Fibroblast of skin of right biceps (primary cell): ENCODE data around the gene UNC13B.
A peak's percentile ranks its signal among the peaks of the same experiment; 100 is the strongest.

Experiments
- DNase-seq: peaks from one replicate; pipeline ENCODE4 v3.0.0-alpha.2; 2013

UNC13B gene

DNA sequence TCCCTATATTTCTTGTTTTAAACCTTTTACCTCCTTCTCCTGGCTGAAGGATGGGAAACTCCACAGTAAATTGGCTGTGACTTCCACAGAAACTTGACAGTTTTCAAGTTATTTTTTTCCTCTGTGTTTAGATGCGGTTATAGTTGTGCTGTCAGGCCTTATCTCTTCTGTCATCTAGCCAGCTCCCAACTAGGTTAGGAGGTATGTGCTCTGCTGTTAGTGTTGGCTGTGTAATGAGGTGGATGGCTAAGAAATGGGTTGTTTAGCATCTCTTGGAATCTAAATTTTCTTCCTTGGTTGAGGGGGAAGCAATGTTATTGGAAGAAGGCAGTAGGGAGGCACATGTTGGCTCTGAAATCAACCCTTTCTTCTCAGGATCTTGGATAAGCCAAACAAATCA, 178.2 kb downstream of the UNC13B start:
- peak; percentile 70 for DNase-seq

DNA sequence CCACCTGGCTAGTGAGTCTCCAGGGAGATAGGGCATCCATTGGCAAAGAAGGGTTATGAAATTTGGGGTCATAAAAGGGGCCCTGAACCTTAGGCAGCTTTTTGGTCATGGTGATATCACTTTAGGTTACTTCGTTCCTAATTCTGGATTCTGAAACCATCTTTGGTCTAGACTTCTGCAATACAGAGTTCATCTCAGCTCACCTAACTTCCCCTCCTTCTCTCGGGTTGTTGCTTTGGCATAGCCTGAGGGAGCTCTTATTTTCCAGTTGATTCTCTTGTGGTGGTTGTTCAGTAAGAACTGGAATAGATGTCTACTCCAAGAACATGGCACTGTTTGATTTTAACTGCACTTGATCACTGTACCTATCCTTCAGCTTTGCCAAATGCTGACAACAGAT, 179.2 kb downstream of the UNC13B start:
- no peak for DNase-seq

DNA sequence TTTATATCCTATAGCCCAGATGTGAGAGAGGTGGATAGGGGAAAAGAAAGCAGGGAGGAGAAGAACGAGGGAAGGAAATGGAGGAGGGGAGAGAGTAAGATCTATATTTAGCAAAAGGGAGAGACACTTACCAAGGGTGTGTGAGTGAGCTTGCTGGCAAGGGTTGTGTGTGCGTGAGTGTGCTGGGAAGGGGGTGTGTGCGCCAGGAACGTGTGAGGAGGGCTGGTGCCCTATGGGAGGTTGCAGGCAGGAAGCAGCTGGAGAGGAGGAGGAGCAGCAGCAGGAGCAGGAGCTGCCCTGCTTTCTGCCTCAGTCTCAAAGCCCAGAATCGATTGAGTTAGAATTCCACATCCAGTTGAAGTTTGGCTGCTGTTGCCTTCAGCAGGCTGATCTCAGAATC, 179.8 kb downstream of the UNC13B start:
- DNase-seq, result peak; percentile 87

DNA sequence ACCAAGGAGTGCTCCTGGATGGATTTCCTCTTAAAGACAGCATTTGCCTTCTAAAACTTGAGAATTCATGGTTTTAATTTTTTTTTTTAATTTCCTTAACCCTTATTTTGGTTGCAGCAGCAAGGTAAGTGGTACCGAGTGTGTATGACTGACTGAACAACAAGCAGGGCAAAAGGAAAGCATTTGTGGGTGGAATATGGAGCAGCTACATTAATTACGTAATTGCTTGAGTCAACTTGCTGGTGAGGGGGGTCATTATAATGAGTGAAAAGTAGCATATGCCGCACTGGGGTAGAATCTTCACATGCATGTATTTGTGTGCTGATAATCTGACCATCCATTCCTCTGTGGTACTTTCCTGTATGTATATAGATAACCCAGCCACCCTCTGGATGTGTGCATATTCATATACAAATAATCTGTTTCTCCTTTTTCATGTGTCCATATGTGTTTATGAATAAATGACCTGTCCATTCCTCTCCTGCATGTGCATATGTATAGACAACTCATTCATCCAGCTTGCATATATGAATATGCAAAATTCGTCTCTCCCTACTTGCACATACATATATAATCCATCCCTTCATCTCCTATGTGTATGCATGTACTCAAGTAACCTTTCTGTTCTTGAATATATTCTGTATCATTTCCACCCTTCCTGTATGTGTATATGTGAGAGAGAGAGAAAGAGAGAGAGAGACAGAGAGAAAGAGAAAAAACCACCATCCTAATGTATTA, 180.6 kb downstream of the UNC13B start:
- peak; percentile 27 for DNase-seq

DNA sequence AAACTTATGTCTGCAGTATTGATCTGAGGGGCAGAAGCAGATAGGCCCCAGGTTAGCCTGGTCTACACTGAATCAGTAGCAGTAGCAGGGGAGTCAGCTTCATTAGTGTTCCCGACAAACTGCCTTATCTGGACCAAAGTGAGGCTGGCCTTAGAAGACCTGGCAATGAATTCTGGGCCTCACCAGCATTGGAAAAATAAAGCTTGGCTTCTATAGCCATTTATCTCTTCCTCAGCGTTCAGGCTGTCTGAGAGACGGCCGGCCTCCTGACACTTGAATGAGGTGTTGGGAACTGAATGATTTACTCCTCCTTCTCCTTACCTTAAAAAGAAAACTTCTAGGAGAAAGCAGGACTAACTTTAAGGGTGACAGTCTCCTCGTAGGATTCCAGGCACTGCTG, 186.3 kb downstream of the UNC13B start:
- no peak for DNase-seq

DNA sequence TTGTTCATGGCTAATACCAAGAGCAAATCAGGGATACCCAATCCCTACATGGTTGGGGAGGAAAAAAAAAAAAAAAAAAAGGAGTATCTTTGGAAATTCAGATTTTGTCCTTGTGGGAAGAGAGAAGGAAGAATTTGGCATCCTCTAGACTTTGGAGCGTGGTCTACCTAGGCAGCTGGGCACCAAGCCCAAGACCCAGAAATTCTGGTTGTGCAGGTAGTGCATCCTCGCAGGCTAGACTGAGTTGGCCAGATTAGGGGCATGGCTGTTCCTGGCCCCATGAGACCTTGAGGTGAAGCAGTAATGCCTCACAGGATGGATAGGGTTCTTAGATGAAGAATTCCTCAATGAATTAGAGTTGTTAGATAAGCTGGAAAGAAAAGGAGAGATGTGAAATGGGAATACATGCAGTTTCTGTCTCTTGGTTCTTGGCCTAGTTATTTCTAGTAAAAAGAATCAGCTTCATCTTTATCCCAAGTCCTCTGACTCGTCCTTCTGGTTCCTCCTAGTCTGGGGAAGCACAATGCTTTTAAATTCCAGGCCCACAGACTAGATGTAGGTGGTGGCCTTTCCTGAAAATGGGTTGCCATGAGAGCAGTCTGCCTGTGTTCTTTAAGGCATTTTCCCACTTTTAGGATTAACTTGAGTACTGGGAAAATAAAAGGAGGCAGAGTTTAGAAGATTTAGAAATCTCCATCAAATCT, 187.6 kb downstream of the UNC13B start:
- peak; percentile 38 for DNase-seq

DNA sequence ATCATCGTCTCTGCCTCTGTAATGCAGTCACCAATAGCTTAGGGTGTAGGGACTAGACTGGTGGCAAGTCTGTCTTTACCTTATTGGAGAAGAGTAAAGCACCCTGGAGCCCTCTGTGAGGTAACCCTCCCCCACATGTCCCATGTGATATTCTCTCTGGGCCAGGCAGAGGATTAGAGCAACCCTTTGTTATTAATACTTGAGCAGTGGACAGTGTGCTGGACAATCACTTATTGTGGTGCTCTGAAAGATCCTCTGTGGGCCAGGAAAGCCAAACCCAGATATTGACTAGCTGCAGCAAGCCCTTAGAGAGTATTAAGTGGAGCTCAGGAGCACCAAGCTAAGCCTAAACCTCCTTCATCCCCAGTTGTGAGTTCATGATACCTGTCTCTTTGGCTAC, 188.4 kb downstream of the UNC13B start:
- no peak for DNase-seq

DNA sequence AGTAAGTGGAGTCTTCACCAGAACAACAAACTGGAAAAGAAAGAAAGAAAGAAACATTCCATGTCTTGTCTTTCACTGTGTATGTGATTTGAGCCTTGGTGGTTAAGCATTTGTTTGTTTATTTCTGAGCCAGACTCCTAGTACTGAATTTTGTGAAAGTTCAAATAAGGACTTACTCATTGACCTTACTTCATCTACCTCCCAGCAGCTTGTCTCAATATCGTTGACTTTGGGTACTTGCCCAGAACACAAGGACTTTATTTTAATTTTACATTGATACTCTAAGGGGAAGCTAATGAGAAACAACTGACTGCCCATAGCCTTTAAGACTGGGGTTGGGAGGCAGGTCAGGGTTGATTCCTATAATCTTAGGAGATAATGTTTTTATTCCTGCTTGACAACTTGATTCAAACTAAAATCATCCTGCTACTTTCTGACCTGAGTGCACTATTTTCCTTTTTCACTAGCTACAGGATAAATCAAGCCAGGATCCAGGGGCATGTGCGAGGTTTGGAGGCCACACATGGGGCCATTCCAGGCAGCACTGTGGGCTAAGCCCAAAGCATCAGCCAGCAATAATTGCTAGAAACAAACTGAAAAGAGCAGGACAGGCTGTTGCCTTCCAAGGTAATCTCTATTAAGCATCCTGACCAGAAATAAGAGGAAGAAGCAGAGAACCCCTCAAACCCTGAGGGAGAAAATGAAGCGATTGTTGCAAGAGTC, 189.2 kb downstream of the UNC13B start:
- DNase-seq, result peak; percentile 72

DNA sequence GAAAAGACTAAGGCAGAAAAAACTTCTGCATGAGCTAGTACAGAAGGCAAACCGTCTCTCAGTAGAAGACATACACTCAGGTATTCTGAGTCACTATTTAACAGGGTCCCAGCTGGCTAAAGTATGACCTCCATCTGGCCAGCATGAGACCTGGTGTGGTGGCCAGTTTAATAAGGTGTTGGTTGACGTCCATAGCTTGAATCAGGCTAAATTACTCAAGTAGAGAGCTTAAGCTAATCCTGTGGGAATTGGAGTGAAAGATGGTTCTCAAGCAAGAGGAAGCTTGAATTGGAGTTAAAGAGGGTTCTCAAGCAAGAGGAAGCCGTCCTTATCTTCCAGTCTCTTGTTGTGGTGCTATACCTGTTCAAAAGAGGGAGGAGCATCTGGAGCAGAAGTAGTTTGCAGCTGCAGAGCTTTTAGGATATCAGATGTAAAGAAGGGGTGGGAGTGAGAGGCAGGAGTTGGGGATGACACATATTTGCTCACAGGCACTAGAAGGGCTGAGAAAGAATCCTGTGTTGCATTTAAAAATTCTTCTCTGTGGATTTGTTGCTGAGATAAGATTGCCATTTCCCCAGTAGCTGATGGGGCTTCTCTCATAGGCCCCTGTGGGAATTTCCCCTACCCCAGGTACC, 192.0 kb downstream of the UNC13B start:
- DNase-seq, result no peak

DNA sequence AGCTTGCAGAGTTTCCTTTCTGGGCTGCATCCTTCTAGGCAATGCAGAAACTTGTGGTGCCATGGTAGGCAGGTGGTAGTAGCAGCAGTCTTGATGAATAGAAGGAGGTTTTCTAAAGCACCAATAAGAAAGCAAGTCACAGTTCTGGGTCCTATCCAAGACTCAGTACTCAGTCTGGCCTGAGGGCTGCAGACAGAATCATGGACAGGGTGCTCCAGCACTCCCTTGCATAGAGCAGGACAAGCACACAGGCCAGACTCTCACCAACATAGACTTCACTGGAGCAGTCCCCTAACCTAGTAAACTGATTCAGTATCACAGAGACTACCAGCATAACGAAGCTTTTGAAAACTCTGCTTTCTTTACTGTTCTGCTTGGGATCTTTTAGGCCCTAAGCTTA, 194.1 kb downstream of the UNC13B start:
- no peak for DNase-seq

DNA sequence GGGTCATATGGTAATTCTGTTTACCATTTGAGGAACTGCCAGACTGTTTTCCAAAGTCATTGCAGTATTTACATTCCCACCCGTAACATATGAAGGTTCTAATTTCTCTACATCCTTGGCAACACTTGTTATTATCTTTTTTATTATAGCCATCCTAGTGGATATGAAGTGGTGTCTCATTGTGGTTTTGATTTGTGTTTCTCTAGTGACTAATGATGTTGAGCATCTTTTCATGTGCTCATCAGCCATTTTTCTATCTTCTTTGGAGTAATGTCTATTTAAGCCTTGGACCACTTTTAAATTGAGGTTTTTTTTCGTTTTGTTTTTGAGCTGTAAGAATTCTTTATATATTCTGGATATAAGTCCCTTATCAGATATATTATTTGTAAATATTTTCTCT, 195.3 kb downstream of the UNC13B start:
- peak; percentile 54 for DNase-seq

DNA sequence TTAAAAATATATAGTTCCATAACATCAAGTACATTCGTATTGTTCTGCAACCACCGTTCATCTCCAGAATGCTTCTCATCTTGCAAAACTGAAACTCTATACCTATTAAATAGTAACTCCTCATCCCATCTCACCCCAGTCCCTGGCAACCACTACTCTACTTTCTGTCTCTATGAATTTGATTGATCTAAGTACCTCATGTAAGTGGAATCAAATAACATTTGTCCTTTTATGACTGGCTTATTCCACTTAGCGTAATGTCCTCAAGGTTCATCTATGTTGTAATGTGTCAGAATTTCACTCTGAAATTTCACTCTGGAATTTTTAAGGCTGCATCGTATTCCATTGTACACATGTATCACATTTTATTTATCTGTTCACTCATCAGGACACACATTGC, 196.0 kb downstream of the UNC13B start:
- no peak for DNase-seq

DNA sequence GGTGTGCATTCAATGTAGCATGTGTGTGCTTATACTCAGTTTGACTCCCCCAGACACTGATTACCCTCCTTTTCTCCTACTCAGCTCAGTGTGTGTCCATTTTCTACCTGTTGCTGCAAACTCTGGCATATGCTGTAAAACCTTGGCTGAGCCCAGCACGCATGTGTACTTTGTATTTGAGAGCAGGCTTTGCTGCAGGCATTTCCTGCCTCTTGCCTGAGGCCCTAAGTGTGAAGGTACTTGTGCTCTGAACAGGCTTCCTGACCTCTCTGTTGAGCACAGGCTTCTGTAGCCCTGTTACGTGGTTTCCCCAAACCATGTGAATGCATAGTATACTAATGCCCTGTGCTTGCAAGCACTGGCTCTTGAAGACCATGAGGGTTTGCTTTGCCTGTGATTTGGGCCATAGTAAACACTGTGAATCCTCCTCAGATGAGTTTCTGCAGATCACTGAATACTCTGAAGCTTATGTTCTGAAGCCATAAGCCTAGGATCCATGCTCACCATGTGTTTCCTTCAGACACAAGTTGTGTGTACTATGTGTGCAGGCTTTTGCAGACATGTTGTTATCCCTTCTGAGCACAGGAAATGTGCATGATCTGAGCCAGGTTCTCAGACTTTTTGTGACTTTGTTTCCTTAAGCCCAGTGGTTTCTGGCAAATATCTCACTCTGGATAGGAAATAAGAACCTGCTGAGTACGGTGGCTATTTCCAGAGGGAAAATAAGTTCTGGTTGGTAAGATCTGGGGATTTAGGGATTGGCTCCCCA, 203.2 kb downstream of the UNC13B start:
- DNase-seq, result no peak

DNA sequence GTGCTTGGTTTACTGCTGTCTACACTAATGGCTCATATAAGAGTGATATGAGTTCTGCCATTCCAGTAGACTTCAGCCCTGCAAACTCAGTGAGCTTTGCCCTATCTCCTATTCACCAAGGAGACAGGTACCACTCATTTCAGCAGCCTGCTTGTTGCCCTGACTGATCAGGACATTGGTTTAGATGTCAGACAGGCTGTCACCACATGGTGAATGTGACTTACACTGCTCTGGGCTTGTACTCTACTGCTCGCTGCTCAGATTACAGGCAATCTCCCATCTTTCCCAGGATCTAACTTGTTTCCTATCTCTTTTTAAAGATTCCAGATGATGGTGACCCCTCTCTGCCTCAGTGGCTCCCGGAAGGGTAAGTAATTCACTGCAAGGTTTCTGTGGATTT, 204.8 kb downstream of the UNC13B start:
- DNase-seq, result no peak

DNA sequence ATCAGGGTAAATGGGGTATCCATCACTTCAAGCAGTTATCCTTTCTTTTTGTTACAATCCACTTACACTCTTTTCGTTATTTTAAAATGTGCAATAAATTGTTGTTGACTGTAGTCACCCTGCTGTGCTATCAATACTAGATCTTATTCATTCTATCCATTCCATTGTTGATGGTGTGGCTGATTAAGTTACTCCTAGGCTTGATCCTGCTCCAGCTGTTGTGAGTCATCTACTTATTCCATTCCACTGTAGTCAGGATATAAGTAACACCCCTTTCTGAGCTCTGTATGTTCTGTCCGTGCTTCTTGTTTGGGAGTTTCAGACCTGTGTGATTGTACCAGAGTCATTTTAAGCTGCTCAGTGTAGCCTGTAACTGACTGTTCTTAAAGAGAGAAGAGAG, 205.6 kb downstream of the UNC13B start:
- DNase-seq, result peak; percentile 96

DNA sequence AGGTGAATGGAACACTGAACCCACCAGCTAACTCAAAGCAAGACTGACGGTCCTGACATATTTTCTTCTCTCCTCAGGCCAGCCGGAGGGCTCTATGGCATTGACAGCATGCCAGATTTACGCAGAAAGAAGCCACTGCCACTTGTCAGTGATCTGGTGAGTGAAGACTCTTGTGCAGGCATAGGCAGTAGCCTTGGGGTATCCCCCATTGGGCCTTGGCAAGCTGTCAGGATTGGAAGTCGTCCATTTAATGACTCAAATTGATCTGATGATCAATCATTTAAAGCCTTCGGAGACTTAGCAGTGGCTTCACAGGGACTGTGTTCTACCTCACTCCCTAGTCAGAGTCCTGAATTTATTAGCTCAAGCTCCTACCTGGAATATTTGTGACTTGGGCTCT, 208.4 kb downstream of the UNC13B start:
- no peak for DNase-seq

DNA sequence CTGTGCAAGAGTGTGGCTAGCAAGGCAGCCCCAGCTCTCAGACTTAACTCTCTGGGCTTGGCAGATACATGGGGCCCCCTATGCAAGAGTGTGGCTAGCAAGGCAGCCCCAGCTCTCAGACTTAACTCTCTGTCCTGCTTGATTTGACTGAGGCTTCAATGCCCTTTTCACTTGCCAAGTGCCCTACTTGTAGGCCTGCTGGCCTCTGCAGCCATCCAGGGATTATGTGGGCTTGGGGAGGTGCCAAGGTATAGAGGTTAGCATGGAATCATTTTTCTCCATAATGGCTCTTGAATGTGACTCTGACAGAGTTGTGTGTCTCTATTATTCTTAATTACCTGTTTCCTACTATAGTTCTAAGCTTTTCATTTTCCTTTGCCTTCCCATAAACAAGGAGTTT, 212.6 kb downstream of the UNC13B start:
- no peak for DNase-seq

DNA sequence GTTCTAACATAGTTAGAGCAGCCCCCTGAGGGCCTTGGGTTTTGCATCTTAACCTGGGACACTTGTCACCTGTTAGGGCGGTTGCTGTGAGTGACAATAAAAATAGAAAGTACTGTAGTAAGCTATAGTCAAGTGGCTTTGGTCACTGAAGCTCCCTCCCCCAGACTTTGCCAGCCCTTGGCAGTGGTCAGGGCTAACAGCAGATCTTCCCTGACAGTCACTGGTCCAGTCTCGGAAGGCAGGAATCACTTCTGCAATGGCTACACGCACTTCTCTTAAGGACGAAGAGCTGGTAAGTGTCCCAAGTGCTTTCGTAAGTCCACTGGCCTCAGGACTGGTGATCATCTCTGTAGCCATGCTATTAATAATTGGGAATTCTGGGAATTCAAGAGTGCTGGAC, 213.1 kb downstream of the UNC13B start:
- DNase-seq, result no peak

DNA sequence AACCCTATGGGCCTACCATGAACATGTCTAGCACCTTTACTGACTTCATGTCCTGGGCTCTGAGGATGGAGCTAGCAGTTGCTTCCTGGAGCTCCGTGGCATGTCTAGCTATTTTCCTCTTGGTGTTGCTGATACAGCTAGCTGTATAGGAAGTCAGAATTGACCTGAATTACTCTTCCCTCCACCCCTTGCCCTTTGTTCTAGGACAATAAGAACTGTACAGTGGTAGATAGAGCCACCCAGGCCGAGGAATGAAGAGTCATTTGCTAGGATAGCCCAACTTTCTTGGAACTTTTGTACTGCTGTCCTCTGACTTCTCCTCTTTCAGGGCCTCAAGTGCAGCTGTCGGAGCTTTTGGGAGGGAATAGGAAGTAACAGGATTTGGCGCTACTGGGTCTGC, 218.2 kb downstream of the UNC13B start:
- no peak for DNase-seq

DNA sequence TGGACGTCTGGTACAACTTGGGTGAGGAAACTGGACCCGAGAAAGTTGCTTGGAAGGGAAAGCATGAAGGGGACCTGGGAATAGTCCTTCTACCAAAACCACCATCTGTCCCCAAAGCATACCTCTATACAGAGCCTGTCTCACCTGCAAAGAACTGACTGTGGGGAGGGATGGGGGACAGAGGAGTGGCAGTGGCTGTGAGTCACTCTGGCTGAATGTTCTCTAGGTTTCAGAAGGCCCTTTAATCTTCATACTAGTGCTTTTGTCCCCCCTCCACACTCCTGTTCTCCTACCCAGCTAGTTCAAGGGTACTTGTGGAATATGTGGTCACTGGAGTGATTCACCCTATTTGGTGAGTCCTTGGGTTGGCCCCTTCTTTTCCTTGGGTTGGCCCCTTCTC, 218.8 kb downstream of the UNC13B start:
- no peak for DNase-seq

DNA sequence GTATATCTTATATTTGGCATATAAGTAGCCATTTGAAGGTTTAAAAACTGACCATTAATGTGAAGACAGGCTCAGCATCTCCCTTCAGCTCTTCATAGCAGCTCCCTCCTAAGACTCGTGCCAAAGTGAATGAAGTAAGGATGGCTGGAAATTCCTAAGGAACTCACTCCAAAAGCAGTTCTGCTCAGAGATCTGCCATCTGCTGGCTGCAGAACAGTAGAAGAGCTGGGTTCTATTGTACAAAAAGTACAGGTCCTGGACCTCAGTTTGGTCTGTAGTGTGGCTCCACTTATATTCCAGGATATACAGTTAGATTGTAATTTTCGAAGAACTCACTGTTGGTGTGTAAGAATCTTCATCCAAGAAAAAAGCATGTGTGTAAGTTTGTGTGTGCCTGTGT, 223.2 kb downstream of the UNC13B start:
- DNase-seq, result peak; percentile 54

DNA sequence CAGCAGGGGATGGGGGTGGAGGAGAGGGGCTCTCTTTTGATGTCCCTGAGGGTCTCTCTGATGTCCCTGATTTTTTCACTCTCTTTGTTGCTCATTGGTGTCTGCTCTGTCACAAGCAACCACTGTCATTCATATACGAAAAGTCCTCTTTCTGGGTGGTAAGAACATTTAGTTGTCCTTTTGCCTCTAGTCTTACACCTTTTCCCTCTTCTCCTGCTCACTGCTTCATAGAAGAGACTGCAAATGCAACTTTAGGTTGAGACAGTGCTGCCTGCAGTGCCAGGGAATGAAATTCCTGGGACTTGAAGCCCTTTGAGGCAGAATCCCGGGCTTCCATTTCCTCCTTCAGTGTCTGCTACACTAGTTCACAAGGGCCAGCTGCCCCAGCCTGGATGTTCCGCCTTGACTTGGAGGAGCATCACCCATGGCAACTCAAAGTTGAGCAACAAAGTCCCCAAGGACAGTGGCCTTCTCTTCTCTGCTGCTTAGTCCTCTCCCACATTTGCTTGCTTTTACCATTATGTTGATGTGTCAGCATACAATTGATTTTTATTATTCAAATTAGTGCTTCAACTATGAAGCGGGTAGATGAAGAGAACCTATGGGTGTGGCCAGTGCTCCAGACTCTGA, 233.4 kb downstream of the UNC13B start:
- DNase-seq, result no peak
